Breast epithelium (tissue), 4 donors: ENCODE results near the gene LRRC51. TPM values are rescaled to one million over a fixed set of nuclear protein-coding genes. Genes with fewer than 3 reads are reported as not detected.
A peak's percentile ranks its signal among the peaks of the same experiment; 100 is the strongest.

Experiments used
- DNase-seq, 2 donors: peaks; one replicate each; pipeline ENCODE4 v3.0.0-alpha.2; 2019; ENCODE audit warnings: low spot score in 2 of 2
- H3K27ac ChIP-seq, 2 donors: fragments of 200-600 bp; sonication (generic) in 1 of 2; one replicate each; pipeline ENCODE4 v1.5.1; 2016 to 2019; ENCODE audit warnings: mild to moderate bottlenecking in 1 of 2
- H3K27me3 ChIP-seq, 2 donors: fragments of 200-600 bp; sonication (generic) in 1 of 2; one replicate each; pipeline versions ENCODE4 v1.5.1 to v1.6.0; 2017 to 2019; ENCODE audit warnings: control low read depth in 1 of 2, mild to moderate bottlenecking in 1 of 2
- H3K36me3 ChIP-seq: fragments of 200-600 bp; one replicate; pipeline ENCODE4 v1.5.1; 2019
- H3K4me1 ChIP-seq, 2 donors: fragments of 200-600 bp; sonication (generic); one replicate each; pipeline ENCODE4 v1.5.1; 2016 to 2019; ENCODE audit warnings: control low read depth in 1 of 2
- H3K4me3 ChIP-seq, 3 donors: fragments of 200-600 bp; sonication (generic); 1 replicate in 2 of 3; 2 replicates in 1 of 3; pipeline ENCODE4 v1.5.1; 2016 to 2019; ENCODE audit warnings: mild to moderate bottlenecking in 3 of 3, moderate library complexity in 2 of 3
- H3K9me3 ChIP-seq, 2 donors: fragments of 200-600 bp; sonication (generic) in 1 of 2; one replicate each; pipeline ENCODE4 v1.5.1; 2016 to 2019; ENCODE audit warnings: control low read depth in 1 of 2
- CTCF ChIP-seq, 3 donors: fragments of 450-650 bp; IDR thresholded peaks; one replicate each; pipeline ENCODE4 v1.5.1; 2016 to 2017; ENCODE audit warnings: antibody characterized with exemption in 3 of 3, mild to moderate bottlenecking in 3 of 3, moderate library complexity in 3 of 3
- POLR2A ChIP-seq: fragments of 450-650 bp; IDR thresholded peaks from one replicate; pipeline ENCODE4 v1.6.1; 2016; ENCODE audit warnings: antibody characterized with exemption, mild to moderate bottlenecking, moderate library complexity
- POLR2AphosphoS5 ChIP-seq, 3 donors: sonication (generic); formaldehyde crosslinking; IDR thresholded peaks; one replicate each; pipeline ENCODE4 v1.6.1; 2017; ENCODE audit warnings: antibody characterized with exemption in 3 of 3
- intact Hi-C: fragments of 100-400 bp; cut with DNase I; formaldehyde crosslinking; loops from one replicate; pipeline ENCODE4 v1.15.1; 2023; ENCODE audit warnings: low total_unique reads
- total RNA-seq, 3 donors: library from RNA; depleted of rRNA; stranded (reverse); fragments of >200 nt; gene quantifications; one replicate each; pipeline ENCODE4 v1.1.0, GENCODE V29; 2016

The LRRC51 gene
- total RNA-seq, 3 donors from 2014 or later, result 14.9 to 103 (median 17.1) TPM

DNA sequence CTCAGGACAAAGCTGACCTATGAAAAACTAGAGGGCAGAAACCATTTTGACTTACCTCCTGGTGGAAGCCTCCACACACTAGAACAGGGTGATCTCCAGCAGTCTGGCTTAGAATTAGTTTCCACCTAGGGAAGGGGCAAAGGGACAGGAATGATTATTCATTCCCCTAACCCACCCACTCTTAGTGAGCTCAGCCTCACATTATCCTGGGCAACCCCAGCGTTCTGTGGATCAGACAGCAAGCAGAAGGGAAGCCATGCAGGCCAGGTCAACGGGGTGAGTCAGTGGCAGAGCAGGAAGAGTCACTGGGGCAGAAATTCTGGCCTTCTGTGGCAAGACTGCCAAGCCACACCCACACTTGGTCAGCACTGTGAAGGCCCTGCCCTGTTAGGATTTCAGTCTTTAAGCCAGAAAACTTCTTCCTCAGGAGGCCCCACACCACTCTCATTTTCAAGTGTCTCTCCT is 10.8 kb upstream of the LRRC51 start:
- intact Hi-C loops, result no loop called here
- Histone ChIP-seq H3K4me1 (peaks cover 4 to 27% of the 10 kb centered on the region in 2 donors), H3K4me3 (no peak overlapping the region)

GRCh38 chr11:72070491-72070890 is 10.2 kb upstream of the LRRC51 start:
- no peak overlapping the region for H3K4me3 ChIP-seq
- intact Hi-C loops, result no loop called here
- no peaks in the 10 kb centered on the region for H3K9me3 ChIP-seq
- TF ChIP-seq POLR2AphosphoS5 (IDR thresholded peaks at IDR 0.05), result no peak
- TF ChIP-seq CTCF (IDR thresholded peaks at IDR 0.05), result no peak
- no peak for TF ChIP-seq POLR2A
- no peak for DNase-seq
- H3K27ac ChIP-seq, result peak overlapping the region; percentile 88 to 90
- H3K27me3 ChIP-seq, result no peaks in the 10 kb centered on the region
- H3K4me1 ChIP-seq, result peaks cover 4 to 27% of the 10 kb centered on the region in 2 donors
- no peaks in the 10 kb centered on the region for H3K36me3 ChIP-seq

More for the DNA sequence above, 10.8 kb upstream of the LRRC51 start:
- Histone ChIP-seq H3K36me3 (no peaks in the 10 kb centered on the region), H3K27ac (peak overlapping the region; percentile 88 to 90), H3K9me3 (no peaks in the 10 kb centered on the region), H3K27me3 (no peaks in the 10 kb centered on the region)
- peak; percentile 70 to 71 for DNase-seq
- TF ChIP-seq POLR2AphosphoS5 (IDR thresholded peaks at IDR 0.05) (peak in 1 of 3 donors; percentile 57), CTCF (IDR thresholded peaks at IDR 0.05) (no peak)

DNA sequence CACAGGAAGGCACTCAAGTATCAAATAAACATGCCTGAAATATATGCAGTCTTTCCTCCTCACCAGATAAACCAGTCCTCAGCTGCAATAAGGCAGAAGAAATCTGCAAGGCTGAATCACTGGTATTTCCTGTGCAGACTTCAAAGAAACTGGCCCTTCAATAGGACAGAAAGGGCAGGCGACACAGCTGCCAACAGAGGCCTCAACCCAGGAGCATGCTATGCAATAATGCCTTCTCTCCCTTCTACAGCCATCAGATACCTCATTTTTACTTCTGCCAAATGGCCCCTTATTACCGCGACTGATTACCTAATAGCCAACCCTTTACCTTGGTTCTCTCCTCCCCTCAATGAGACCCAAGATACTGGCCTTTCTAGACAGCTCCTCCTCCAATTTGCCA is 8.3 kb upstream of the LRRC51 start:
- DNase-seq, result no peak
- Histone ChIP-seq H3K9me3 (no peaks in the 10 kb centered on the region), H3K27ac (peak overlapping the region; percentile 65 to 76), H3K27me3 (no peaks in the 10 kb centered on the region), H3K36me3 (no peaks in the 10 kb centered on the region), H3K4me3 (no peak overlapping the region), H3K4me1 (peaks cover 4 to 19% of the 10 kb centered on the region in 2 donors)
- intact Hi-C loops, result no loop called here
- TF ChIP-seq POLR2A, result no peak
- no peak for TF ChIP-seq CTCF (IDR thresholded peaks at IDR 0.05)
- TF ChIP-seq POLR2AphosphoS5 (IDR thresholded peaks at IDR 0.05), result no peak

- H3K36me3 ChIP-seq, result no peaks in the 10 kb centered on the region
- no peak for DNase-seq
- intact Hi-C loops, result no loop called here
- no peak for TF ChIP-seq POLR2AphosphoS5 (IDR thresholded peaks at IDR 0.05)
- no peak for TF ChIP-seq CTCF (IDR thresholded peaks at IDR 0.05)
- TF ChIP-seq POLR2A, result no peak
- H3K9me3 ChIP-seq, result no peaks in the 10 kb centered on the region
- H3K4me1 ChIP-seq, result peaks cover 0 to 9% of the 10 kb centered on the region in 2 donors
- no peaks in the 10 kb centered on the region for H3K27me3 ChIP-seq
- H3K27ac ChIP-seq, result peak overlapping the region in 1 of 2 donors; percentile 15
- no peak overlapping the region for H3K4me3 ChIP-seq
Measured at GRCh38 chr11:72075109-72075508, 5.5 kb upstream of the LRRC51 start.

DNA sequence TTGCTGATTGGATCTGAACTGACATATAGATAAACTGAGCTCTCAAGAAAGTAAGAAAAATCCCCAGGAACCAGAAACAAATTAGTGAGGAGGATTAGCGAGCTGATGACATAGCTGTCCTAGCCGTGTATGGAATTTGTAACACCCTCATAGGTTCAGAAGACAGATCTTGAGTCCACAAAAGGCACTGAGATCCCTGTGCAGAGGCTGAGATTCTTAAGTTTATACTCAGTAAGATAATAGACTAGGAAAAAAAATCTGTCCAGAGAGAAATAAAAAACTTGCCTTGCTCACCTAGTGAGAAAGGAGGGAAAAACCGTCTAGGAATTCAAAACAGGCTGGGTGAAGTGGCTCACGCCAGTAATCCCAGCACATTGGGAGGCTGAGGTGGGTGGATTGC is 4.9 kb upstream of the LRRC51 start:
- peak overlapping the region in 1 of 2 donors; percentile 15 for H3K27ac ChIP-seq
- no peak for DNase-seq
- TF ChIP-seq CTCF (IDR thresholded peaks at IDR 0.05), result no peak
- no peak for TF ChIP-seq POLR2A
- TF ChIP-seq POLR2AphosphoS5 (IDR thresholded peaks at IDR 0.05), result no peak
- H3K27me3 ChIP-seq, result no peaks in the 10 kb centered on the region
- H3K9me3 ChIP-seq, result no peaks in the 10 kb centered on the region
- H3K4me1 ChIP-seq, result peaks cover 0 to 6% of the 10 kb centered on the region in 2 donors
- no peak overlapping the region for H3K4me3 ChIP-seq
- no peaks in the 10 kb centered on the region for H3K36me3 ChIP-seq
- intact Hi-C loops, result no loop called here
